Astrocyte of the spinal cord (primary cell): ENCODE measurements around the gene MAML3.

ENCODE experiments used
- DNase-seq: peaks from one replicate; pipeline ENCODE4 v3.0.0; 2011; ENCODE audit warnings: low read depth, low spot score
- H3K4me3 ChIP-seq: 2 replicates; pipeline ENCODE4 v1.5.1; 2011; ENCODE audit warnings: low read depth, mild to moderate bottlenecking, low read length, moderate library complexity
- CTCF ChIP-seq: IDR thresholded peaks from 2 replicates; pipeline ENCODE4 v1.5.1; 2012; ENCODE audit warnings: low read depth, mild to moderate bottlenecking, low read length, inconsistent platforms
- in situ Hi-C: cut with HindIII; loops from 2 replicates; pipeline ENCODE4 v1.10.0; 2017; ENCODE audit warnings: low sequenced_read_pairs

The MAML3 gene

GRCh38 chr4:139684351-139684750, 469.6 kb downstream of the MAML3 start:
- TF ChIP-seq CTCF: no peak
- H3K4me3 ChIP-seq: no peak overlapping the region
- no peak for DNase-seq
- in situ Hi-C loops: no loop called here

GRCh38 chr4:139682741-139683151, 471.2 kb downstream of the MAML3 start:
- no peak overlapping the region for H3K4me3 ChIP-seq
- DNase-seq: no peak
- in situ Hi-C loops: no loop called here
- TF ChIP-seq CTCF: no peak

GRCh38 chr4:139682309-139682708, 471.7 kb downstream of the MAML3 start:
- TF ChIP-seq CTCF: no peak
- DNase-seq: no peak
- in situ Hi-C loops: no loop called here
- no peak overlapping the region for H3K4me3 ChIP-seq

- TF ChIP-seq CTCF: no peak
- H3K4me3 ChIP-seq: no peak overlapping the region
- no peak for DNase-seq
- in situ Hi-C loops: no loop called here
Observed at GRCh38 chr4:139676913-139677585, 476.9 kb downstream of the MAML3 start.

GRCh38 chr4:139676365-139676764, 477.6 kb downstream of the MAML3 start:
- DNase-seq: no peak
- no peak overlapping the region for H3K4me3 ChIP-seq
- in situ Hi-C loops: no loop called here
- TF ChIP-seq CTCF: no peak

GRCh38 chr4:139675651-139676050, 478.3 kb downstream of the MAML3 start:
- DNase-seq: no peak
- in situ Hi-C loops: no loop called here
- no peak overlapping the region for H3K4me3 ChIP-seq
- no peak for TF ChIP-seq CTCF
